ENCODE measurements around the gene RSRC1.

DNA sequence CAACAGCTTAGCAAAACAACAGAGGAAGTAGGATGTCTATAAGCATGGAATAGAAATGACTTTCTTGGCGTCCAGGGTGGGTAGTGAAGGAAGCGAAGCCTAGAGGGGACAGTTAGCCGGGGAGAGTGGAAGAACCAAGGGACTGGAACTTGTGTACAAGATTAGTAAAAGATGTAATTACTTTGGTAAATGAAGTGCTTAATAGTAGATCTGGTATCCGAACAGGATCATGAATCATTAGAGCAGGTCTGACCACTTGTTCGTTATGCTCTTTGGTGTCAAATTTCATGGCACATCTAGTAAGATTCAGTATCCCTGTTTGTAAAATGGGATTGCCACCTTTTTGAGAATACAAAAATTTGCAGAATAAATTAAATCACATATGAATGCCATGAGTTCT lies 348.6 kb downstream of the RSRC1 start:
- TF ChIP-seq POLR2AphosphoS5 (IDR thresholded peaks at IDR 0.05; ENCODE audit: low read depth, low read length) (no peak), POLR2A (IDR thresholded peaks at IDR 0.05; ENCODE audit: low read depth, low read length) (no peak), SPI1 (IDR thresholded peaks at IDR 0.05; ENCODE audit: low read depth, low read length) (no peak), TAF1 (IDR thresholded peaks at IDR 0.05; ENCODE audit: low read depth, low read length) (no peak), POU2F2 (IDR thresholded peaks at IDR 0.05; ENCODE audit: low read depth, low read length) (no peak), PAX5 (IDR thresholded peaks at IDR 0.05; ENCODE audit: insufficient read depth, low read length, severe bottlenecking) (no peak)
